Sigmoid colon (tissue), 7 donors: ENCODE results near the gene CLIC4. TPM values are rescaled to one million over a fixed set of nuclear protein-coding genes. Genes with fewer than 3 reads are reported as not detected.
A peak's percentile ranks its signal among the peaks of the same experiment; 100 is the strongest.
"Not testable (repeated sequence)": the region's sequence is repeated elsewhere in the genome, so short reads cannot be mapped to it uniquely, and the experiment has no call there.

ENCODE experiments used
- DNase-seq: peaks from one replicate; pipeline ENCODE4 v3.0.0-alpha.2; 2019
- H3K27ac ChIP-seq, 4 donors: fragments of 200-600 bp; sonication (generic); one replicate each; pipeline ENCODE4 v1.5.1; 2016 to 2019; ENCODE audit warnings: mild to moderate bottlenecking in 1 of 4
- H3K27me3 ChIP-seq, 3 donors: fragments of 200-600 bp; sonication (generic); one replicate each; pipeline ENCODE4 v1.5.1; 2019; ENCODE audit warnings: mild to moderate bottlenecking in 1 of 3
- H3K36me3 ChIP-seq, 4 donors: fragments of 200-600 bp; sonication (generic); one replicate each; pipeline ENCODE4 v1.5.1; 2016 to 2019
- H3K4me1 ChIP-seq, 4 donors: fragments of 200-600 bp; sonication (generic); one replicate each; pipeline ENCODE4 v1.5.1; 2017 to 2019
- H3K4me3 ChIP-seq, 4 donors: fragments of 200-600 bp; sonication (generic); one replicate each; pipeline ENCODE4 v1.5.1; 2017 to 2019; ENCODE audit warnings: mild to moderate bottlenecking in 2 of 4, moderate library complexity in 1 of 4
- H3K9me3 ChIP-seq, 4 donors: fragments of 200-600 bp in 3 of 4; sonication (generic) in 3 of 4; one replicate each; pipeline versions ENCODE4 v1.5.1 to v1.6.1; 2013 to 2019
- CTCF ChIP-seq, 4 experiments: fragments of 450-650 bp in 3 of 4; fragments of 200-600 bp in 1 of 4; IDR thresholded peaks; one replicate each; pipeline ENCODE4 v1.5.1; 2016 to 2019; ENCODE audit warnings: antibody characterized with exemption in 4 of 4, mild to moderate bottlenecking in 3 of 4, moderate library complexity in 2 of 4
- EP300 ChIP-seq, 4 donors: sonication (generic); formaldehyde crosslinking; IDR thresholded peaks; one replicate each; pipeline ENCODE4 v1.6.1; 2017; ENCODE audit warnings: antibody characterized with exemption in 4 of 4
- POLR2A ChIP-seq, 2 donors: fragments of 450-650 bp; IDR thresholded peaks; one replicate each; pipeline ENCODE4 v1.6.1; 2016; ENCODE audit warnings: antibody characterized with exemption in 2 of 2, mild to moderate bottlenecking in 2 of 2, moderate library complexity in 2 of 2
- POLR2AphosphoS5 ChIP-seq, 4 donors: sonication (generic); formaldehyde crosslinking; IDR thresholded peaks; one replicate each; pipeline ENCODE4 v1.6.1; 2017; ENCODE audit warnings: antibody characterized with exemption in 4 of 4
- WGBS, 2 donors: extraction: QIAGEN DNeasy Blood & Tissue Kit; methylation state at CpG; one replicate each; pipeline ENCODE4 v1.1.7; 2013; 5-methylcytosine and 5-hydroxymethylcytosine counted together
- intact Hi-C: fragments of 100-400 bp; cut with DNase I; formaldehyde crosslinking; loops from one replicate; pipeline ENCODE4 v1.15.1; 2023
- polyA plus RNA-seq, 3 donors: library from polyadenylated mRNA; stranded (reverse); fragments of 200-250 nt; gene quantifications; one replicate each; pipeline ENCODE4 v1.2.3, GENCODE V29; 2013
- total RNA-seq, 4 donors: library from RNA; depleted of rRNA; stranded (reverse); fragments of >200 nt; gene quantifications; one replicate each; pipeline ENCODE4 v1.1.0, GENCODE V29; 2016
- donor health status: healthy with polysubstance abuse.
- donor health status: Bipolar disorder and iron deficiency.
- donor health status: healthy.

Gene CLIC4
- total and polyA plus RNA-seq, 7 donors: 37.8 to 443 (median 334) TPM

- no peak for TF ChIP-seq CTCF (IDR thresholded peaks at IDR 0.05)
- Histone ChIP-seq H3K4me1 (peaks cover 0 to 6% (median 3%) of the 10 kb centered on the region in 4 donors), H3K9me3 (no peaks in the 10 kb centered on the region), H3K27ac (no peak overlapping the region), H3K4me3 (no peak overlapping the region), H3K27me3 (no peaks in the 10 kb centered on the region), H3K36me3 (no peaks in the 10 kb centered on the region)
- 92 to 94% methylated on average over 30 to 31 of the region's 31 CpGs for WGBS, 2 donors
- no peak for DNase-seq
- intact Hi-C loops: no loop called here
Observed at GRCh38 chr1:24721533-24721932, 23.7 kb upstream of the CLIC4 start.

- intact Hi-C loops, H3K9me3 ChIP-seq, H3K27ac ChIP-seq, DNase-seq, H3K36me3 ChIP-seq, H3K27me3 ChIP-seq: not testable (repeated sequence)
- WGBS, 2 donors: 81 to 87% methylated on average over 21 of the region's 21 CpGs
- peaks cover 0 to 13% (median 6%) of the 10 kb centered on the region in 4 donors for H3K4me1 ChIP-seq
- peak overlapping the region in 2 of 4 donors; percentile 16 to 27 for H3K4me3 ChIP-seq
Observed at GRCh38 chr1:24722073-24723035, 22.9 kb upstream of the CLIC4 start.

GRCh38 chr1:24724345-24725208, 20.7 kb upstream of the CLIC4 start:
- H3K4me1 ChIP-seq: peaks cover 0 to 13% (median 5%) of the 10 kb centered on the region in 4 donors
- TF ChIP-seq POLR2AphosphoS5 (IDR thresholded peaks at IDR 0.05) (no peak), POLR2A (IDR thresholded peaks at IDR 0.05) (no peak), EP300 (IDR thresholded peaks at IDR 0.05) (no peak), CTCF (IDR thresholded peaks at IDR 0.05) (no peak)
- H3K36me3 ChIP-seq: no peaks in the 10 kb centered on the region
- intact Hi-C loops: no loop called here
- no peaks in the 10 kb centered on the region for H3K9me3 ChIP-seq
- WGBS, 2 donors: 70 to 80% methylated on average over 13 of the region's 13 CpGs
- H3K4me3 ChIP-seq: no peak overlapping the region
- DNase-seq: no peak
- peak overlapping the region in 2 of 4 donors; percentile 14 to 43 for H3K27ac ChIP-seq
- no peaks in the 10 kb centered on the region for H3K27me3 ChIP-seq

GRCh38 chr1:24725209-24725651, 20.0 kb upstream of the CLIC4 start:
- DNase-seq: no peak
- Histone ChIP-seq H3K27ac (peak overlapping the region in 2 of 4 donors; percentile 14 to 43), H3K4me1 (peaks cover 0 to 13% (median 5%) of the 10 kb centered on the region in 4 donors), H3K9me3 (no peaks in the 10 kb centered on the region), H3K4me3 (no peak overlapping the region), H3K27me3 (no peaks in the 10 kb centered on the region), H3K36me3 (no peaks in the 10 kb centered on the region)
- intact Hi-C loops: no loop called here
- WGBS, 2 donors: 57 to 70% methylated on average over 5 of the region's 5 CpGs
- TF ChIP-seq POLR2AphosphoS5 (IDR thresholded peaks at IDR 0.05) (no peak), POLR2A (IDR thresholded peaks at IDR 0.05) (no peak), EP300 (IDR thresholded peaks at IDR 0.05) (no peak), CTCF (IDR thresholded peaks at IDR 0.05) (no peak)

GRCh38 chr1:24726741-24727140, 18.5 kb upstream of the CLIC4 start:
- H3K9me3 ChIP-seq: no peaks in the 10 kb centered on the region
- intact Hi-C loops: no loop called here
- peaks cover 0 to 23% (median 14%) of the 10 kb centered on the region in 4 donors for H3K4me1 ChIP-seq
- H3K27me3 ChIP-seq: no peaks in the 10 kb centered on the region
- TF ChIP-seq POLR2AphosphoS5 (IDR thresholded peaks at IDR 0.05) (no peak), POLR2A (IDR thresholded peaks at IDR 0.05) (no peak), EP300 (IDR thresholded peaks at IDR 0.05) (no peak), CTCF (IDR thresholded peaks at IDR 0.05) (no peak)
- DNase-seq: no peak
- no peaks in the 10 kb centered on the region for H3K36me3 ChIP-seq
- peak overlapping the region; percentile 40 to 75 (median 58) for H3K27ac ChIP-seq
- H3K4me3 ChIP-seq: no peak overlapping the region
- 84 to 88% methylated on average over 4 of the region's 4 CpGs for WGBS, 2 donors
